ENCODE results near the gene MGAT3.

Gene MGAT3

GRCh38 chr22:39463277-39463676, 6.5 kb downstream of the MGAT3 start:
- POLR2A ChIA-PET, result interaction anchor here (1.1 kb wide), 1 partner anchor 144 kb away, joined by 4 read pairs; the partner anchor contains the start of gene RPL3
- DNase-seq (ENCODE audit: extremely low spot score), result no peak
- CTCF ChIA-PET, result no interaction called here
- no peak for TF ChIP-seq SUZ12 (IDR thresholded peaks at IDR 0.05)
- TF ChIP-seq SP1 (IDR thresholded peaks at IDR 0.05), result no peak

- TF ChIP-seq SUZ12 (IDR thresholded peaks at IDR 0.05) (no peak), BHLHE40 (IDR thresholded peaks at IDR 0.05; ENCODE audit: borderline replicate concordance) (no peak), FOXA1 (IDR thresholded peaks at IDR 0.05) (no peak), ZNF384 (IDR thresholded peaks at IDR 0.05) (no peak), SP1 (IDR thresholded peaks at IDR 0.05) (no peak), L3MBTL2 (conservative IDR thresholded peaks at IDR 0.05) (no peak), NFRKB (IDR thresholded peaks at IDR 0.05) (no peak), TARDBP (IDR thresholded peaks at IDR 0.05) (no peak), FOXK2 (IDR thresholded peaks at IDR 0.05) (no peak), ARNT (IDR thresholded peaks at IDR 0.05) (no peak), LEF1 (IDR thresholded peaks at IDR 0.05; ENCODE audit: borderline replicate concordance) (no peak), PKNOX1 (IDR thresholded peaks at IDR 0.05) (no peak)
Measured at GRCh38 chr22:39463931-39464390, 7.1 kb downstream of the MGAT3 start.

GRCh38 chr22:39466228-39467006, 9.6 kb downstream of the MGAT3 start:
- no peak for TF ChIP-seq FOXK2 (IDR thresholded peaks at IDR 0.05)
- TF ChIP-seq TARDBP (IDR thresholded peaks at IDR 0.05), result no peak
- TF ChIP-seq FOXM1 (IDR thresholded peaks at IDR 0.05; ENCODE audit: borderline replicate concordance), result no peak
- no peak for TF ChIP-seq BHLHE40 (IDR thresholded peaks at IDR 0.05; ENCODE audit: borderline replicate concordance)
- TF ChIP-seq LEF1 (IDR thresholded peaks at IDR 0.05; ENCODE audit: borderline replicate concordance), result no peak
- no peak for TF ChIP-seq NFRKB (IDR thresholded peaks at IDR 0.05)
- TF ChIP-seq ARNT (IDR thresholded peaks at IDR 0.05), result no peak
- POLR2A ChIA-PET, result interaction anchor here (1.0 to 1.1 kb wide), 2 partner anchors 54 to 56 kb away, joined by 3 read pairs; partner anchors contain the start of gene ATF4
- CTCF ChIA-PET, result no interaction called here
- DNase-seq (ENCODE audit: extremely low spot score), result no peak

More at GRCh38 chr22:39463931-39464390, 7.1 kb downstream of the MGAT3 start:
- ChIA-PET POLR2A (interaction anchor here (1.1 kb wide), 1 partner anchor 144 kb away, joined by 4 read pairs; the partner anchor contains the start of gene RPL3), CTCF (interaction anchor here (0.7 kb wide), 1 partner anchor 91 kb away, joined by 5 read pairs; no protein-coding TSS in a partner anchor)
- no peak for DNase-seq (ENCODE audit: extremely low spot score)

GRCh38 chr22:39467390-39467895, 10.6 kb downstream of the MGAT3 start:
- ChIA-PET CTCF (interaction anchor here (0.7 to 1.0 kb wide), 2 partner anchors 9 to 62 kb away, joined by 3 read pairs; no protein-coding TSS in a partner anchor), POLR2A (interaction anchor here (0.6 to 1.1 kb wide), 4 partner anchors 11 to 97 kb away, joined by 3 to 4 read pairs (median 3); partner anchors contain the start of gene ATF4)
- no peak for DNase-seq (ENCODE audit: extremely low spot score)
- TF ChIP-seq BHLHE40 (IDR thresholded peaks at IDR 0.05; ENCODE audit: borderline replicate concordance), result no peak
- TF ChIP-seq HDGF (IDR thresholded peaks at IDR 0.05; ENCODE audit: borderline replicate concordance), result no peak
- TF ChIP-seq LEF1 (IDR thresholded peaks at IDR 0.05; ENCODE audit: borderline replicate concordance), result no peak
- no peak for TF ChIP-seq CTBP1 (IDR thresholded peaks at IDR 0.05; ENCODE audit: borderline replicate concordance)
- no peak for TF ChIP-seq FOXM1 (IDR thresholded peaks at IDR 0.05; ENCODE audit: borderline replicate concordance)
- no peak for TF ChIP-seq FOXA1 (IDR thresholded peaks at IDR 0.05)
- TF ChIP-seq ARNT (IDR thresholded peaks at IDR 0.05), result no peak
- no peak for TF ChIP-seq SP1 (IDR thresholded peaks at IDR 0.05)
- no peak for TF ChIP-seq TARDBP (IDR thresholded peaks at IDR 0.05)
- no peak for TF ChIP-seq PKNOX1 (IDR thresholded peaks at IDR 0.05)

- ChIA-PET POLR2A (interaction anchor here (0.6 kb wide), 1 partner anchor 14 kb away, joined by 3 read pairs; no protein-coding TSS in a partner anchor), CTCF (no interaction called here)
- TF ChIP-seq PKNOX1 (IDR thresholded peaks at IDR 0.05) (no peak), L3MBTL2 (conservative IDR thresholded peaks at IDR 0.05) (no peak), CTBP1 (IDR thresholded peaks at IDR 0.05; ENCODE audit: borderline replicate concordance) (no peak), BHLHE40 (IDR thresholded peaks at IDR 0.05; ENCODE audit: borderline replicate concordance) (no peak), FOXK2 (IDR thresholded peaks at IDR 0.05) (no peak), NFRKB (IDR thresholded peaks at IDR 0.05) (no peak), SP1 (IDR thresholded peaks at IDR 0.05) (no peak), LEF1 (IDR thresholded peaks at IDR 0.05; ENCODE audit: borderline replicate concordance) (no peak), ZNF384 (IDR thresholded peaks at IDR 0.05) (no peak), TARDBP (IDR thresholded peaks at IDR 0.05) (no peak), HDGF (IDR thresholded peaks at IDR 0.05; ENCODE audit: borderline replicate concordance) (no peak), SUZ12 (IDR thresholded peaks at IDR 0.05) (no peak), FOXM1 (IDR thresholded peaks at IDR 0.05; ENCODE audit: borderline replicate concordance) (no peak), ARNT (IDR thresholded peaks at IDR 0.05) (no peak), FOXA1 (IDR thresholded peaks at IDR 0.05) (no peak), ELF4 (IDR thresholded peaks at IDR 0.05) (no peak)
- no peak for DNase-seq (ENCODE audit: extremely low spot score)
Measured at GRCh38 chr22:39468487-39469325, 11.9 kb downstream of the MGAT3 start.
